GM13977 (cell line): ENCODE results near the gene CACNA2D1.

Experiments
- DNase-seq: peaks from one replicate; pipeline ENCODE4 v3.0.0; 2012; ENCODE audit warnings: low spot score
- CTCF ChIP-seq: IDR thresholded peaks from 2 replicates; pipeline ENCODE4 v1.5.1; 2012; ENCODE audit warnings: mild to moderate bottlenecking, control low read depth; ENCODE audit not compliant: insufficient read depth; ENCODE audit errors: extremely low read depth, missing control alignments
- in situ Hi-C: fragments of 300-500 bp; cut with MboI; formaldehyde crosslinking; loops from one replicate; pipeline ENCODE4 v1.12.0; 2022; ENCODE audit warnings: low sequenced_read_pairs, low pct_unique_long_range_greater_than_20kb, mixed read lengths, inconsistent platforms; ENCODE audit not compliant: unreplicated experiment

Gene CACNA2D1

DNA sequence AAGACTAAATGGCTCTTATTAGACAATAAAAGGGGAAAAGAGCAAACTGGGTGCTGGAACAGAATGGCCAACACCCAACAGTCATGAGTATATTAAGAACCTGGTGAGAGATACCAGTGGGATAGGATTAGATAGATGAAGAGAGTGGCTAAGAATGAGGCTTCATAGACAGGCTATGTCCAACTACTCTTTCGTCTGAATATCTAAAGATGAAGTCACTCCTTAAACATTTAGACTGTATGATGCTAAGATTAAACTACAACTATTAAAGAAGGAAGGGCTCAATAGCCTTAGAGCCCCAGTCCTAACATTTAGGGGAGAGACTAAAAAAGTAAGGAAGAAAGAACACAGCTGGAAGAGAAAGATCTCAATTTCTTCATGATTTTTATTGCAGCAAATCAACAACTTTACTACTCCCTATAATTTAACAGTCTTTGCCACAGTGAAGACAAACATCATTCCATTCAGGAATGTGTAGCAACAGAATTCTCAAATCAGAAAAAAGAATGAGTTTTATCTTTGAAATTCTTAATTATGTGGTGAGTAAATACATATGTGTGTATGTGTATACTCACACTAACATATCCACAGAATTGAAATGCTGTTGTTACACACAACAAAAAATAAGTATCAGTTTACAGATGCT lies 45.6 kb downstream of the CACNA2D1 start:
- TF ChIP-seq CTCF, result no peak
- in situ Hi-C loops, result no loop called here
- no peak for DNase-seq

- in situ Hi-C loops, result no loop called here
- DNase-seq, result no peak
Observed at GRCh38 chr7:82396343-82396742, 47.2 kb downstream of the CACNA2D1 start.

GRCh38 chr7:82395147-82395546 lies 48.4 kb downstream of the CACNA2D1 start:
- in situ Hi-C loops, result no loop called here
- no peak for TF ChIP-seq CTCF
- no peak for DNase-seq

More at GRCh38 chr7:82396343-82396742, 47.2 kb downstream of the CACNA2D1 start:
- no peak for TF ChIP-seq CTCF

DNA sequence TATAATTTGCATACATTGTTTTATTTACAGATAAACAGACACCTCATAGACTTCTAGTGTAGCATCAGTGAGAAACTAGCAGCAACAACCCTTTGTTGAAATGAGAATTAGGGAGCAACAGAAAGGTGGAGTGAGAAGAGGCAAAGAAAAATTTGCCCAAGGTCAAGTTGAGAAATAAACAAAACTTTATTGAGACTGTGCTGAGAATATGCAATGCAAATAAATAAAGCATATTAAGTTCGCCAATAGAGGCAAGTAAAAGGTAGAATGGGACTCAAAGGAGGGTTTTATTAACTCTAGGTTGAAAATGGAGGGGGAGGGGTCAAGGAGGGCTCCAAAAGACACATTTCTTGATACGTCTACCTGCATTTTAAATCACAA lies 49.7 kb downstream of the CACNA2D1 start:
- no peak for TF ChIP-seq CTCF
- no peak for DNase-seq
- in situ Hi-C loops, result no loop called here

DNA sequence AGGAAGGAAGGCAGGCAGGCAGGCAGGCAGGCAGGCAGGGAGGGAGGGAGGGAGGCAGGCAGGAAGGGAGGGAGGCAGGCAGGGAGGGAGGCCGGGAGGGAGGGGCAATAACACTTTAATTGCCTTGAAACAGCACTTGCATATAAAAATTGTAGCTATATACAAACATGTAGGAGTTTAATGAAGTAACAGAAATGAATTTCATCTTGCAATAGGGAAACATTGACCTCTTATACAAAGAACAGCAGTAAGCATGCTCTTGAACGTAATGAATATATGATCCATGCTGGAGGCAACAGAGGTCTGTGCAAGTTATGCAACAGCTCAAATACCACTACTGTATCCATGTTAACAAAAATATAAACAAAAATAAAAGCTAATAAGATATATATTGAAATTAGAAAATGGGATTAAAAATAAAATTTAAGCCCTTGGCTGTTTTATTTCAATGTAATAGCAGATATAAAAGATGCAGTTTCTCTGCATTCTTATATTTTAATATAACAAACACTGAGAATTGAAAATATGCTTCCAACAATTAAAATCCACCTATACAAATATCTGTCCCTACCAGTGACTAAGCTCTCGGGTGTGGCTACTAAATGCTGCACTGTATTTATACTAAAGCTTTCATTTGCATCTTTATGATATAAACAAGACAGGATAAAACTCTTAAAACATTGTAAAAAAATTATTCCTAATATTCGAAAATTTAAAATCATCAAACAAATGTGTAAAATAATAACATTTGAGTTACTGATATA lies 50.3 kb downstream of the CACNA2D1 start:
- TF ChIP-seq CTCF, result no peak
- in situ Hi-C loops, result no loop called here
- no peak for DNase-seq

DNA sequence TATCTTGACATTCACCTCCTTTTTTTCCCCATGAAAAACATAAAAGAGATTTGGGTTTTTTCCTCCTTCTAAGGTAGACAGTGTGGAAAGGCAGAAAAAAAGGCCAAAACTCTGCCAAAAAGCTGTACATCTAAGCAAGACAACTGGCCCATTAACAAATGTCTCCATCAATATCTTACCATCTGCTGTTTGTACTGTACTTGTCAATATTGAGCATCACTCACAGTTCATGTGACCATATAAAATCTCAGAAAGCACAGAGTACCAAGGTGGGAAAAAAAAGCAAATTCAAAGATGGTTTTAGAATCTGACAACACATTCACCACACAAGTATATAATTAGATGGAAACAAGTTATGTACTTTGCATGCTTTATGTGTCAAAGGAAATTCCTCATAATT lies 52.6 kb downstream of the CACNA2D1 start:
- no peak for DNase-seq
- in situ Hi-C loops, result no loop called here
- no peak for TF ChIP-seq CTCF
